GM12801 (cell line): Measurements from ENCODE around the gene TPT1.

Source experiments
- TF ChIP-seq, protein P1 (sequence below): IDR thresholded peaks from one replicate; pipeline ENCODE4 v1.5.1; 2011; ENCODE audit warnings: control low read depth; ENCODE audit not compliant: insufficient read length; ENCODE audit errors: extremely low read depth

TPT1 gene

DNA sequence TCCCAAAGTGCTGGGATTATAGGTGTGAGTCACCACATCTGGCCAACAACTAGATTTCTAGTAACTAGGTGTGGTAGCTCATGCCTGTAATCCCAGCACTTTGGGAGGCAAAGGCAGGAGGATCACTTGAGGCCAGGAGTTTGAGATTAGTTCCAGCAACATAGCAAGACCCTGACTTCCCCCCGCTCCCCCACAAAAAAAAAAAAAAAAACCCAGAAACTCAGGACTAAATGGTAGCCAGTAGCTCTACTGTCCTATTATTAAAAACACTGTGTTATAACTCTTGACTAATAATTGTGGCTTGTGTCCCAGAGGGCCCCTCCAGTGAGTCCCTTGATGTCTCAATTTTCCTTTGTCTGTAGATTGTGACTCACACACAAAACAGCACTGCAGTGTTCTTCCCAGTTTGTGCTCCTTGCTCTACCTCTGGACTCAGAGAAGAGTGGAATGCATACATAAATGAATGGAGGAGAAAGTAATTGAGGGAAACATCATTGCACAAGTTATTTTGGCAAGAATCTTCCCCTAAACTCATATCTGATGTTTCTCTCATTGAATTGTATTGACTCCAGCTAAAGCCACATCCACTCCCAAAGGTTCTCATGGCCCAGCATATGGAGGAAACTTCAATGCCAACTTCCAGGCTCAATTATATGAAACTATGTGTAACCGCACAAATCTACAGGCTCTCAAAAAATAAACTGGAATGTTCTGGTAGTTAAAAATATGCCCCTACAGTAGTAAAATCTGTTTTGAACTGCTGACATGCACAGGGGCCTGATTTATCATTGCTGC is 8.8 kb downstream of the TPT1 start:
- TF ChIP-seq, protein P1, sequence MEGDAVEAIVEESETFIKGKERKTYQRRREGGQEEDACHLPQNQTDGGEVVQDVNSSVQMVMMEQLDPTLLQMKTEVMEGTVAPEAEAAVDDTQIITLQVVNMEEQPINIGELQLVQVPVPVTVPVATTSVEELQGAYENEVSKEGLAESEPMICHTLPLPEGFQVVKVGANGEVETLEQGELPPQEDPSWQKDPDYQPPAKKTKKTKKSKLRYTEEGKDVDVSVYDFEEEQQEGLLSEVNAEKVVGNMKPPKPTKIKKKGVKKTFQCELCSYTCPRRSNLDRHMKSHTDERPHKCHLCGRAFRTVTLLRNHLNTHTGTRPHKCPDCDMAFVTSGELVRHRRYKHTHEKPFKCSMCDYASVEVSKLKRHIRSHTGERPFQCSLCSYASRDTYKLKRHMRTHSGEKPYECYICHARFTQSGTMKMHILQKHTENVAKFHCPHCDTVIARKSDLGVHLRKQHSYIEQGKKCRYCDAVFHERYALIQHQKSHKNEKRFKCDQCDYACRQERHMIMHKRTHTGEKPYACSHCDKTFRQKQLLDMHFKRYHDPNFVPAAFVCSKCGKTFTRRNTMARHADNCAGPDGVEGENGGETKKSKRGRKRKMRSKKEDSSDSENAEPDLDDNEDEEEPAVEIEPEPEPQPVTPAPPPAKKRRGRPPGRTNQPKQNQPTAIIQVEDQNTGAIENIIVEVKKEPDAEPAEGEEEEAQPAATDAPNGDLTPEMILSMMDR, result no peak

DNA sequence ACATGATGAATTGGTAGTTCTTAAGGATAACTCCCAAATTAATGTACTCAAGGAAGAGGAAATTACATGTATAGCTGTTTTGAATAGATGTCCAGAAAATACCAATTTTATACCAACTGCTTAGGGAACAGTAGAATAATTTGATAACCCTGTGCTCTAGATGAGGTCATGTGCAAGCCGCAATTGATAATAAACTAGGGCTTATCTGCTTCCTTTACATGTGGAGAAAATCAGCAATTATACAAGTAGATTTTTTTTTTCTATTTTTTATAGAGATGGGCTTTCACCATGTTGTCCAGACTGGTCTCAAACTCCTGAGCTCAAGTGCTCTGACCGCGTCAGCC is 9.3 kb downstream of the TPT1 start:
- TF ChIP-seq, protein P1, result no peak

DNA sequence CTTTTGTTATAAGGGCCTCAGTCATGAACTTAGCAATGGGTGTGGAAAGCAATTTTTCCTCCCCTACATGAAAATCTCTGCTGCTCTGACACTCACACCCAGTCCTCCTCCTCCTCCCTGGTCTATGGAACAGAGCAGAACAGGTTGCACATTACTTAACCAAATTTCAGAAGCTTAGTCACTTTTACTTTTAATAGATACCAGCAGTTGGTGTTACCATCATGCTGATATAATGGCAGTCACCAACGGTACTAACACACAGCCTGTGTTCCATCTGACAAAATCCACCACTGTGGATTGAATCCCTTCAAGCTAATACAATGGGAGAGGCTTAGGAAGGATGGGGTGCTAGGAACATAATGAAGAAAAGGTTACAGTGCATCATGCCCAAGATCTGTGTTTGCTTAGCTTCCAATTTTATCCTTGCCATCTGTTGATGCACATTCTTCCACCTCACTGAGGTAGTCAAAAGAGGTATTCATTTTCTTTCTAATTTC is 9.8 kb downstream of the TPT1 start:
- TF ChIP-seq, protein P1, result no peak

DNA sequence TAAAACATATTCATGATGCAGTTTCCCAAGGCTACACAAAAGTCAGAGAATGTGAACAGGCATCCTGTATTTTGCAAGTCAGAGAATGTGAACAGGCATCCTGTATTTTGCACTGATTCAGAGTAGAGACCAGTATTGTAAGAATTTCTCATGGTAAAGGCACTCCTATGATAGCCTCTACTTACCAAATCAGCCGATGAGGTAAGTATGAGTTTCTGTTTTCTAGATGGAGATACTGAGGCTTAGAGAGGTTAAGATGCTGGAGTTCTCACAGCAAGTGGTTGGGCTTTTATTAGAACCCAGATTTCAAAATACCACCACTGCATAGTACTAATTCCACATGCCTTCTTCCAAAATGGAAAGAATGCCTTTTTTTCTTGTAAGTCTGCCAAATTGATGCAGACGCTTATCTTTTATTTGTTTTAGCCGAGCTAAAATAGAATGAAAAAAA is 12.3 kb downstream of the TPT1 start:
- TF ChIP-seq, protein P1, result no peak

DNA sequence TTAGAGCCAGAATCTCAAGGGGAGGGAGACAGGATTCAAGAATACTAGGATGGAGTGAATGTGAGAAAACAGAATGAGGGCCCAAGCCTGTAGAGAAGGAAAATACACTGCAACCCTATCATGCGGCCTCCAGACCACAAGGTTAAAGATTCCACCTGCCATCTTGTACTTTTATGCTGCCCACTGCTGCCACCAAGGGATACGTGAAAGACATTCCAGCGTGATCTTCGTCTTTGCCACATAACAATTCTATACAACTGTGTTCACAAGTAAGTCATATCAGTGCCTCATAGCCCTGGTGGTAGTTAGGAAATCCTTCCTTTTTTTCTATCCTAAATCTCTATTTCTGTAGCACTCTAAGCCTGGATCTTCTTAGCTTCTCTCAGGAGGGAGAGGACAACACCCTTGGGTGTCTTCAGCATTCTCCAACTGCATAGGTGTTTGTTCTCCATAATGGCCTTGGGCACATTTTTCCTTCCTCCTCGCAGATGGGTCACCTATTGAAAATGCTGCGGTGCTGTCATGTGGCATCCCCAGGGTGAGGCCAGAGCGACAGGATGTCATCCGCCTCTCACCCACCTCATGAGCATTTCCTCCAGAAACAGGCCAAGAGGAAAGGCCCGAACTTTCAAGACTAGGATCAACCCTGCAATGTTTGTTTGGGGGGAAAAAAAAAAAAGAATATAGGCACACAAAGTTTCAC is 13.6 kb downstream of the TPT1 start:
- TF ChIP-seq, protein P1, result no peak

DNA sequence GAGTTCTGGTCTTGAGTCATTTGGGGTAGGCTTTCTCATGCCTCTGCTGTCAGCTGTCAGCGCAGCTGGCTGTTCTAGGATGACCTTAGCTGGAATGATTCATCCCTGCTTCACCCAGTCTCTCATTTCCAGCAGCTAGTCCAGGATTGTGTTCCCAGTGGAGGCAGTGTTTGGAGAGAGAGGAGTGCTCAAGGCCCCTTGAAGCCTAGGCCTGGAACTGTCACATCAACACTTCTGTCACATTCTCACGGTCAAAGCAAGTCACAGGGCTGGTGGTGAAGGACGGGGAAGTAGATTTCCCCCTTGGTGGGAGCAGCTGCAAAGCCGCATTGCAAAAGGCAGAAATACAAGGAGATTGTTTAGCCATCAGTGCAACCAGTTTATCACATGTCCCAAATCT is 15.2 kb downstream of the TPT1 start:
- TF ChIP-seq, protein P1, result no peak

DNA sequence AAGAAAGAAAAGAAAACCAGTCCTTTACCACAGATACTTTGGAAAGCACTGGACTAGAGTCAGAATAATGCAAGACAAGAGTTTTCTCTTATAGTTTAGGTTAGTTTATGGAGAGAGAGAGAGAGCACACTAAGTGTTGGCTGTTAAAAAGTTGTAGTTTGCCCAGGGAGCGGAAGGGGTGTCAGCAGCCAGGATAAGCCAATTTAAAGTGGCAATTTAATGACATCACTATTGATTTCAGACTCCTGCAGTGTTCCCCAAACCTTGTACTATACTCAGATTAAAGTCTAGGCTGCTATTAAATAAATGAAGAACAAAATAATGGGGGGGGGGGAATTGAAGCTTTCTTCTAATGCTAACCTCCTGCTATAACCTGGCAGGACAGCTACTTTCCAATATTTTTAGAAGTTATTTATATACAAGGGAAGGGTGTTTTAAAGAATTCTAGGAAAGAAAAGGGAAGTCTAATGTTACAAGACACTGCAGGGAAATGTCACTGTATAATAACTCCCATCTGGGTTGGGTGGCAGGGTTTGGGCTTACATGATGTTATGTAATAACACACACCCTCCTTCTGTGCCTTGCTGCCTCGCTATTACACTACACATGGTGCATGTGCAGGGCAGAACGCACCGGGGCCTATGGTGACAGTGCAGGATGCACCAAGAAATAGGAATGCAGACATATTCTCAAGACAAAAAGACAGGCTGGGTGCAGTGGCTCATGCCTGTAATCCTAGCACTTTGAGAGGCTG is 19.9 kb downstream of the TPT1 start:
- TF ChIP-seq, protein P1, result no peak
